Activated naive CD4-positive, alpha-beta T cell treated with anti-CD3 and anti-CD28 coated beads for 36 hours (primary cell): Measurements from ENCODE around the gene TRIM41. TPM values are rescaled to one million over a fixed set of nuclear protein-coding genes. Genes with fewer than 3 reads are reported as not detected.

Experiments
- CTCF ChIA-PET: fragments of 350-600 bp; sonication (Branson Sonifier 250); formaldehyde crosslinking; loops from one replicate; lab custom pipeline; 2021; ENCODE audit warnings: antibody characterized with exemption; lab: Charles Lee
- DNase-seq: peaks from one replicate; pipeline ENCODE4 v3.0.0-alpha.2; 2020
- H3K27ac Mint-ChIP-seq: one replicate; pipeline ENCODE4 v1.8.0; 2021; ENCODE audit warnings: mild to moderate bottlenecking, mixed read lengths
- H3K27me3 Mint-ChIP-seq: one replicate; pipeline ENCODE4 v1.8.0; 2021; ENCODE audit warnings: low read depth, mixed read lengths
- H3K36me3 Mint-ChIP-seq: one replicate; pipeline ENCODE4 v1.8.0; 2021; ENCODE audit warnings: low read depth, mixed read lengths
- H3K4me1 Mint-ChIP-seq: one replicate; pipeline ENCODE4 v1.8.0; 2021; ENCODE audit warnings: low read depth, mixed read lengths
- H3K4me3 Mint-ChIP-seq: one replicate; pipeline ENCODE4 v1.8.0; 2021; ENCODE audit warnings: mild to moderate bottlenecking, moderate library complexity, mixed read lengths
- H3K9me3 Mint-ChIP-seq: one replicate; pipeline ENCODE4 v1.8.0; 2021; ENCODE audit warnings: mixed read lengths
- intact Hi-C: fragments of 100-400 bp; cut with micrococcal nuclease; formaldehyde crosslinking; loops from one replicate; pipeline ENCODE4 v1.15.1; 2023
- total RNA-seq, 2 experiments: library from RNA; stranded (reverse); gene quantifications; one replicate each; pipeline ENCODE4 v1.2.3, GENCODE V29; 2021

The TRIM41 gene
- total RNA-seq, 2 experiments from 2014 or later = 36.5 to 37.3 TPM

DNA sequence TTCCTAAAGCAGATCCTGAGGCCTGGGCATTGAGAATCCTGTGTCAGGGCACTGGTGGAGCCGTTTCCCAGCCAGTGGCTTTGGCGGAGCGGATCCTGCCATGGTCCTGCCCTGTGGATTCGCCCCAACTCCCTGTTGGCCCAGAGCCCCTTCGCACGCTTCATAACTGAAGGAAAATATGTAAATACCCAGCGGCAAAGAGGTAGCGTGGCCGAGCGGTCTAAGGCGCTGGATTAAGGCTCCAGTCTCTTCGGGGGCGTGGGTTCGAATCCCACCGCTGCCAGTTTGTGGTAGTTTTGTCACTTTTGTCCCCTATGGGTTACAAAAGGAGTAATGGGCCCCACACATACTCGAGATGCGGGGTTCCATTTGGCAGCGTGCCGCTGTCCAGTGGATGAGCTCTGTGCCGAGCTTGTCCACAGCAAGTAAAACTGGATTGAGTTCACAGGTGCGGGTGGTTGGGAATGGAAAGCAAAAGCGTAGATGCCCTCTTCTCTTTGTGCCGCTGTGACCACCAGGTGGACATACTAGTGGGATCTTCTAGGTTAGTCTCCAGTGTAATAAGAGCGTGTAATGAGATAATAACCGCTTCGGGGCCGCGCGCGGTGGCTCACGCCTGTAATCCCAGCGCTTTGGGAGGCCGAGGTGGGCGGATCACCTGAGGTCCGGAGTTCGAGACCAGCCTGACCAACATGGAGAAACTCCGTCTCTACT is 35.4 kb upstream of the TRIM41 start:
- CTCF ChIA-PET = interaction anchor here (1.5 to 2.6 kb wide), 2 partner anchors 15 to 17 kb away, joined by 4 to 12 read pairs; no protein-coding TSS in a partner anchor
- Mint-ChIP-seq H3K4me1 (peaks cover 33% of the 10 kb centered on the region), H3K27ac (peak overlapping the region; percentile 94), H3K27me3 (peaks cover 10% of the 10 kb centered on the region), H3K9me3 (no peaks in the 10 kb centered on the region), H3K36me3 (peaks cover 10% of the 10 kb centered on the region), H3K4me3 (peak overlapping the region; percentile 85)
- DNase-seq = peak; percentile 84
- intact Hi-C loops = loop anchor here (1.0 to 10.0 kb wide), 2 partner anchors 27 to 1563 kb away; partner anchors contain the start of gene HNRNPH1

DNA sequence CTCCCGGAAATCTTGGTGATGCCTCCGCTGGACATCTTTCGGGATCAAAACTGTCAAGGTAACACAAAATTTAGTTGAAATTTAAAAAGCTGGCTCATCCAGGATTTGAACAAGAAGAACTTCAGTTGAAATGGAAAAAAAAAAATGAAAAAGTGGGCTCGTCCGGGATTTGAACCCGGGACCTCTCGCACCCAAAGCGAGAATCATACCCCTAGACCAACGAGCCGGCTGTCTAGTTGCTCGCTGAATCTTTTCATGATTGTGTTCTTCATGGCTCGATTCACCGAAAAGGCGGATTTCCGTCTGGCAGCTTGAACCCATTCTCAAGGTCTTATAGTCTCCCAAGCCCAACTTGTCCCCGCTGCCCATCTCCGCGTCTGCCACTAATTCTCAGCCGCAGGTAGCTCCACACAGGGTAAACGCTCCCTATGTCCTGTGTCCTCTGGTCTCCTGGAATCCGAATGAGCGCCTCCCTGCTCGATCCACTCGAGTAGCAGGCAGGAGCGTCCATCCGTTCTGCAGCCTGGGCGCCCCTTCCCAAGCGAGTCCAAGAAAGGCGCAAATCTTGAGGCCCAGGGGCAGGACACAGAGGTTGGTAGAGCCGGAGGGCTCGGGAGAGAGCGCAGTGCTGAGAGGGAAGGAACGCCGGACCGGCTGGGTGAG is 34.2 kb upstream of the TRIM41 start:
- CTCF ChIA-PET = interaction anchor here (0.6 to 2.8 kb wide), 5 partner anchors 16 to 569 kb away, joined by 3 to 15 read pairs (median 4); no protein-coding TSS in a partner anchor
- peaks cover 35% of the 10 kb centered on the region for H3K4me1 Mint-ChIP-seq

GRCh38 chr5:181189363-181189961 is 33.6 kb upstream of the TRIM41 start:
- Mint-ChIP-seq H3K4me3 (peak overlapping the region; percentile 85), H3K9me3 (no peaks in the 10 kb centered on the region), H3K36me3 (peaks cover 10% of the 10 kb centered on the region), H3K4me1 (peaks cover 32% of the 10 kb centered on the region), H3K27me3 (peaks cover 9% of the 10 kb centered on the region), H3K27ac (peak overlapping the region; percentile 94)
- DNase-seq = peak; percentile 71
- CTCF ChIA-PET = interaction anchor here (0.6 to 2.8 kb wide), 9 partner anchors 15 to 1099 kb away, joined by 3 to 15 read pairs (median 4); partner anchors contain the start of gene TRIM7
- intact Hi-C loops = loop anchor here (1.0 to 10.0 kb wide), 2 partner anchors 33 to 1565 kb away; partner anchors contain the start of gene HNRNPH1

More for the DNA sequence above, 34.2 kb upstream of the TRIM41 start:
- Mint-ChIP-seq H3K9me3 (no peaks in the 10 kb centered on the region), H3K4me3 (peak overlapping the region; percentile 85), H3K27me3 (peaks cover 9% of the 10 kb centered on the region), H3K27ac (peak overlapping the region; percentile 94), H3K36me3 (peaks cover 10% of the 10 kb centered on the region)
- DNase-seq = peak; percentile 90
- intact Hi-C loops = loop anchor here (1.0 to 10.0 kb wide), 3 partner anchors 29 to 1564 kb away; partner anchors contain the start of gene HNRNPH1

DNA sequence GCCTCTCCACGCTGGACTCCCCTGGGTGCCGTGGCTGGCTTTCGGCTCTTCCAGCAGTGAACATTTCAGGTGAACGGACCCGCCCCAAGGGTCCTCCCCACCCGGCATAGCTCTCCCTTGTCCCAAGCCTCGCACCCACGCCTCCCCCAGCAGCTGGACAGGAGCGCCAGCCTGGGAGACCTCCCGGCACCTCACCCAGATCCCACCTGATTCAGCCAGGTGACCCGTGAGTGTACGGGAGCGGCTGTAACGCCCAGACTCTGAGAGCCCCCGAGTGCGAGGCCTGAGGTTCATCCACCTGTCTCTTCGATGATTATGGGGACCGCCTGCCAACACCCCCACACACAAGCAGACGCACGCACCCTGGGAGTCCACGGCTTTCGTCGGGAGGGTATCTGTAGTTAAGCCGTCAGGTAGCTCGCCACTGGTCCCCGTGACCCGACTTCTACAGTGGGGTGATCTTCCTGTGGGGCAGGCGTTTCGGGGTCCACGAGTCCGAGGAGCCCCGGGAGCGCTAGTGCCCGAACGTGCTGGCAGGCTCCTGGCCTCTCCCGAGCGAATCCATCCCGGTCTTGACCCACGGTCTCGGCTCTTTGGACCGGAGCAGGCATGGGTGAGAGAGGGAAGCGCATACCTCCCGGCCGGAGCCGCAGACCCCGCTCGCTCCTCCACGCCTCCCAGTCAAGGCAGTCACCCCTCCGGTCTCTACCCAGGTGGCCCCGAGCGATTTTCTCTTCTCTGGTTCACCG is 32.9 kb upstream of the TRIM41 start:
- H3K4me1 Mint-ChIP-seq = peaks cover 29% of the 10 kb centered on the region
- H3K36me3 Mint-ChIP-seq = peaks cover 10% of the 10 kb centered on the region
- H3K27me3 Mint-ChIP-seq = peaks cover 9% of the 10 kb centered on the region

GRCh38 chr5:181190711-181191525 is 32.2 kb upstream of the TRIM41 start:
- Mint-ChIP-seq H3K4me3 (peak overlapping the region; percentile 85), H3K9me3 (no peaks in the 10 kb centered on the region), H3K27me3 (peaks cover 9% of the 10 kb centered on the region), H3K4me1 (peaks cover 25% of the 10 kb centered on the region), H3K27ac (peak overlapping the region; percentile 92), H3K36me3 (peaks cover 10% of the 10 kb centered on the region)
- CTCF ChIA-PET = interaction anchor here (0.7 to 2.8 kb wide), 8 partner anchors 10 to 55 kb away, joined by 3 to 15 read pairs (median 4); no protein-coding TSS in a partner anchor
- intact Hi-C loops = loop anchor here (1.0 kb wide), 5 partner anchors 16 to 70 kb away; partner anchors contain the start of gene TRIM52
- peak; percentile 67 for DNase-seq

More for the DNA sequence above, 32.9 kb upstream of the TRIM41 start:
- peak overlapping the region; percentile 80 for H3K27ac Mint-ChIP-seq
- no peaks in the 10 kb centered on the region for H3K9me3 Mint-ChIP-seq
- CTCF ChIA-PET = interaction anchor here (0.7 to 2.8 kb wide), 8 partner anchors 15 to 1099 kb away, joined by 3 to 15 read pairs (median 3); partner anchors contain the start of gene TRIM7
- intact Hi-C loops = loop anchor here (1.0 to 10.0 kb wide), 2 partner anchors 32 to 1565 kb away; partner anchors contain the start of gene HNRNPH1
- peak overlapping the region; percentile 85 for H3K4me3 Mint-ChIP-seq
- DNase-seq = peak; percentile 38

DNA sequence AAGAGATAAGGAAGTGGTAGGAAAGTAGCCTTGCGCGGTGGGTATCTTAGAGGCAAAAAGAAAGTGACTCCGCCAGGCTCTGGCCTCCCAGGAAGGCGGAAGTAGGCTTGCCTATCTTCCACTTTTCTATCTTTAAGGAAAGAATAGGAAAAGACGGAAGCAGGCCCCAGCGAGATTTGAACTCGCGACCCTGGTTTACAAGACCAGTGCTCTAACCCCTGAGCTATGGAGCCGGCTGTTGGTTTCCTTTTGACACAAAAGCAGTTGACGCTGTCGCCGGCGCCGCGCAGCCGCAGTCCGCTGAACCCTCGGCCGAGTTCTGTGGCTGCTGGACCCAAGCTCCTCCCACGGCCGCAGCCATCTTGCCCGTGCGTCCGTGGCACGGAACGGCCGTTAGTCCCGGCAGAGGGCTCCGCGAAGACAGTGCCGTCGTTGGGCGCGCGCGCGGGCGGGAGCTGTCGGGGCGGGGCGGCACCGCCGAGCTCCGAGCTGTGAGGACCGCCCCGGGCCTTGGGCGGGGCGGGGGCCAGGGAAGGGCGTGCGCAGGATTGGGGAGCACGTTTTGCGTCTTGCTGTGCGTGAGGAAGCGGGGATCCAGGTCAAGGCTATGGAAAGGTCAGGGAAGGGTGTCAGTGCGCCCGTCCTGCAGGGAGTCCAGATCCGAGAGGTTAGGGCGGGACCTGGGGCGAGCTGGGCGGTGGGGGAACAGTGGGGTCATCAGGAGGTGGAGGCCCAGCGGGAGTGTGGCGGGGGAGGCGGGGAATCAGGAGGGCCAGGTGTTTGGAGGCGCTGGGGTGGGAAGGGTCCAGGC is 31.4 kb upstream of the TRIM41 start:
- Mint-ChIP-seq H3K4me1 (peaks cover 25% of the 10 kb centered on the region), H3K4me3 (peak overlapping the region; percentile 85), H3K27me3 (peaks cover 9% of the 10 kb centered on the region), H3K27ac (peak overlapping the region; percentile 92), H3K9me3 (no peaks in the 10 kb centered on the region), H3K36me3 (peaks cover 10% of the 10 kb centered on the region)
- peak; percentile 95 for DNase-seq
- CTCF ChIA-PET = interaction anchor here (0.7 to 1.9 kb wide), 4 partner anchors 11 to 16 kb away, joined by 3 to 5 read pairs (median 4); no protein-coding TSS in a partner anchor
- intact Hi-C loops = loop anchor here (1.0 kb wide), 5 partner anchors 16 to 70 kb away; partner anchors contain the start of gene TRIM52

- Mint-ChIP-seq H3K9me3 (no peaks in the 10 kb centered on the region), H3K27me3 (peaks cover 9% of the 10 kb centered on the region), H3K4me1 (peaks cover 25% of the 10 kb centered on the region), H3K36me3 (peaks cover 10% of the 10 kb centered on the region), H3K4me3 (peak overlapping the region; percentile 85), H3K27ac (peak overlapping the region; percentile 92)
- intact Hi-C loops = no loop called here
- no peak for DNase-seq
- CTCF ChIA-PET = interaction anchor here (1.1 to 1.9 kb wide), 2 partner anchors 11 kb away, joined by 4 read pairs; no protein-coding TSS in a partner anchor
Observed at GRCh38 chr5:181192337-181193046, 30.6 kb upstream of the TRIM41 start.

- no peak for DNase-seq
- Mint-ChIP-seq H3K9me3 (no peaks in the 10 kb centered on the region), H3K4me3 (no peak overlapping the region), H3K4me1 (peaks cover 14% of the 10 kb centered on the region), H3K27ac (no peak overlapping the region), H3K36me3 (peaks cover 6% of the 10 kb centered on the region), H3K27me3 (peaks cover 5% of the 10 kb centered on the region)
- intact Hi-C loops = no loop called here
- CTCF ChIA-PET = no interaction called here
Observed at GRCh38 chr5:181193656-181194055, 29.4 kb upstream of the TRIM41 start.

DNA sequence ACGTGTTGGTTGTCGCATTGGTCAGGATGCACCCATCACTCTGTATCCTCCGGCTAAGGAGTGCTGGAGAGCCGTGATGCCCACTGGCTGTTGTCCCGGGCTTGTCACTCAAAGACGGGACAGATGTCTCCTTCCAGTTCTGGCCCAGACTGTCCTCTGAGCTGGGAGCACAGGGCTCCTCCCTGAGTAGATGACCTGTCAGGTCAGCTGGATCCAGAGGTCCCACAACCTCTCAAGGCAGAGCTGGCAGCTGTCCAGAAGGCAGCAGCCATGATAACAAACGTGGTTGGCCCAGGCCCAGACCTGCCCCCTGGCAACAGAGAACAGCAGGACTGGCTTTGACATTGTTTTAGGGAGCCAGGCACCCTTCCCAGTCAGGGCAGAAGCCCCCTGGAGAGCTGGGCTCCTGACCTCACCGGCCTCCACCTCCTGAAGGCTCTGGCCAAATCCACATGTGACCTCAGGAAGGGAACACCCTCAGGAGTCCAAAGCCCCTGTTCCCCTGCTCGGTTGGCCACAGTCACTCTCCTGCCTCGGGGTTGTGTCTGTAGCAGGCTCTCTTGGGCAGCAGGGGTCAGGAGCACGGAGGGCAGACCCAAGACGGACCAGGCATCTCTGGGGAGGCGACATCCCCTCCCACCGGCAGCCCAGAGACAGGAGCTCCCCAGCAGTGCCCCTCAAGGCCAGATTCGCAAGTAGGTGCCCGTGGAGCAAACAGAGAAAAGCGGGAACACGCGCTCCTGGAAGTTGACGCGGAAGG is 28.4 kb upstream of the TRIM41 start:
- intact Hi-C loops = no loop called here
- Mint-ChIP-seq H3K9me3 (no peaks in the 10 kb centered on the region), H3K27me3 (peaks cover 4% of the 10 kb centered on the region), H3K4me3 (no peak overlapping the region), H3K27ac (no peak overlapping the region), H3K4me1 (peaks cover 9% of the 10 kb centered on the region), H3K36me3 (peaks cover 3% of the 10 kb centered on the region)
- no peak for DNase-seq
- CTCF ChIA-PET = no interaction called here
